Astrocyte (in vitro differentiated cells and primary cell): ENCODE measurements around the gene PHC2. TPM values are rescaled to one million over a fixed set of nuclear protein-coding genes. Genes with fewer than 3 reads are reported as not detected.

ENCODE experiments used
- DNase-seq: peaks from one replicate; pipeline ENCODE4 v3.0.0-alpha.2; 2010; ENCODE audit warnings: low read depth
- FAIRE-seq: peaks from 2 replicates; lab custom pipeline; 2011; peaks lifted over from hg19 to GRCh38; lab: Jason Lieb, UNC
- H2AFZ ChIP-seq: 2 replicates; pipeline ENCODE4 v1.6.0; 2012; ENCODE audit warnings: low read depth, low read length, inconsistent platforms
- H3K27ac ChIP-seq: 2 replicates; pipeline ENCODE4 v1.5.1; 2011; ENCODE audit warnings: low read depth, low read length, inconsistent platforms
- H3K27me3 ChIP-seq: 2 replicates; pipeline ENCODE4 v1.6.0; 2011; ENCODE audit warnings: low read length, inconsistent platforms; ENCODE audit not compliant: insufficient read depth
- H3K36me3 ChIP-seq: 2 replicates; pipeline ENCODE4 v1.5.1; 2011; ENCODE audit warnings: low read length, inconsistent platforms; ENCODE audit not compliant: insufficient read depth
- H3K4me1 ChIP-seq: 2 replicates; pipeline ENCODE4 v1.5.1; 2011; ENCODE audit warnings: low read length, inconsistent platforms; ENCODE audit not compliant: insufficient read depth
- H3K4me2 ChIP-seq: 2 replicates; pipeline ENCODE4 v1.6.0; 2012; ENCODE audit warnings: low read length, inconsistent platforms
- H3K4me3 ChIP-seq: 2 replicates; pipeline ENCODE4 v1.5.1; 2011; ENCODE audit warnings: low read depth, mild to moderate bottlenecking, low read length, inconsistent platforms; ENCODE audit not compliant: insufficient read depth
- H3K79me2 ChIP-seq: 2 replicates; pipeline ENCODE4 v1.6.0; 2012; ENCODE audit warnings: mild to moderate bottlenecking, low read length, inconsistent platforms; ENCODE audit not compliant: insufficient read depth
- H3K9ac ChIP-seq: 2 replicates; pipeline ENCODE4 v1.6.0; 2012; ENCODE audit warnings: mild to moderate bottlenecking, low read length, inconsistent platforms
- H3K9me3 ChIP-seq: 2 replicates; pipeline ENCODE4 v1.5.1; 2012; ENCODE audit warnings: low read depth, mild to moderate bottlenecking, low read length, inconsistent platforms; ENCODE audit not compliant: insufficient read depth
- H4K20me1 ChIP-seq: 2 replicates; pipeline ENCODE4 v1.6.0; 2012; ENCODE audit warnings: low read length, inconsistent platforms; ENCODE audit not compliant: insufficient read depth
- H3K27ac Mint-ChIP-seq: one replicate; pipeline ENCODE4 v1.8.0; 2021; ENCODE audit warnings: mild to moderate bottlenecking, mixed read lengths; ENCODE audit not compliant: unreplicated experiment
- H3K27me3 Mint-ChIP-seq: one replicate; pipeline ENCODE4 v1.8.0; 2021; ENCODE audit warnings: low read depth, mixed read lengths; ENCODE audit not compliant: unreplicated experiment
- H3K36me3 Mint-ChIP-seq: one replicate; pipeline ENCODE4 v1.8.0; 2021; ENCODE audit warnings: low read depth, mixed read lengths; ENCODE audit not compliant: unreplicated experiment
- H3K4me1 Mint-ChIP-seq: one replicate; pipeline ENCODE4 v1.8.0; 2021; ENCODE audit warnings: low read depth, mixed read lengths; ENCODE audit not compliant: unreplicated experiment
- H3K4me3 Mint-ChIP-seq: one replicate; pipeline ENCODE4 v1.8.0; 2021; ENCODE audit warnings: mild to moderate bottlenecking, moderate library complexity, mixed read lengths; ENCODE audit not compliant: unreplicated experiment
- H3K9me3 Mint-ChIP-seq: one replicate; pipeline ENCODE4 v1.8.0; 2021; ENCODE audit warnings: mild to moderate bottlenecking, mixed read lengths; ENCODE audit not compliant: unreplicated experiment
- EZH2 ChIP-seq: IDR thresholded peaks from 2 replicates; pipeline ENCODE4 v1.6.1; 2012; ENCODE audit warnings: mild to moderate bottlenecking, low read length, inconsistent platforms; ENCODE audit not compliant: insufficient read depth
- total RNA-seq: library from RNA; stranded (reverse); gene quantifications from 2 replicates; pipeline ENCODE4 v1.2.1, GENCODE V29; 2021
- TF ChIP-seq, protein P1 (sequence below): IDR thresholded peaks from 2 replicates; pipeline ENCODE4 v1.5.1; 2011; ENCODE audit warnings: low read depth, mild to moderate bottlenecking, inconsistent platforms, low read length, moderate library complexity; ENCODE audit not compliant: insufficient read depth

The PHC2 gene
- total RNA-seq, 1 donor from 2014 or later: 113 TPM

DNA sequence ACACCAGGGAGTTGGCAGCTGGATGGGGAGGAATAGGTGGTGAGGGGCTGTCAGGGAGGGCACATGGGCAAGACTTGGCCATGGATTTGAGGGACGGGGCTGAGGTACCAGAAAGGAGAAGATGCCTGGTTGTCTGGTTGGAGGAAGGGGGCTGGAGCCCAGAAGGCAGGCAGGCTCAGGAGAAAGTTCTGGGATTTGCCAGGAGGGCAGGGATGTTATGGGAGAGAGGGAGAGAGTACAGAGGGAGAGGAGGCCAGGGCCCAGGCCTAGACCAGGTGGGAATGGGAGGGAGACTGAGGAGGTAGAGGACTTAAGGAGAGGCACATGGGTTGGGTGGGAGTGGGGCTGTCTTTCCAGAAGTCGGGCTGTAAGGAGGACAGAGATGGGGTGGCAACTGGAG lies 114.3 kb downstream of the PHC2 start:
- Histone ChIP-seq H3K9me3 (no peaks in the 10 kb centered on the region), H2AFZ (no peak overlapping the region), H3K4me1 (no peaks in the 10 kb centered on the region), H3K36me3 (peaks cover 3% of the 10 kb centered on the region), H3K27ac (no peak overlapping the region), H4K20me1 (peaks cover 9% of the 10 kb centered on the region), H3K9ac (no peak overlapping the region), H3K4me2 (no peak overlapping the region), H3K27me3 (no peaks in the 10 kb centered on the region), H3K79me2 (no peaks in the 10 kb centered on the region), H3K4me3 (no peak overlapping the region)
- TF ChIP-seq, protein P1, sequence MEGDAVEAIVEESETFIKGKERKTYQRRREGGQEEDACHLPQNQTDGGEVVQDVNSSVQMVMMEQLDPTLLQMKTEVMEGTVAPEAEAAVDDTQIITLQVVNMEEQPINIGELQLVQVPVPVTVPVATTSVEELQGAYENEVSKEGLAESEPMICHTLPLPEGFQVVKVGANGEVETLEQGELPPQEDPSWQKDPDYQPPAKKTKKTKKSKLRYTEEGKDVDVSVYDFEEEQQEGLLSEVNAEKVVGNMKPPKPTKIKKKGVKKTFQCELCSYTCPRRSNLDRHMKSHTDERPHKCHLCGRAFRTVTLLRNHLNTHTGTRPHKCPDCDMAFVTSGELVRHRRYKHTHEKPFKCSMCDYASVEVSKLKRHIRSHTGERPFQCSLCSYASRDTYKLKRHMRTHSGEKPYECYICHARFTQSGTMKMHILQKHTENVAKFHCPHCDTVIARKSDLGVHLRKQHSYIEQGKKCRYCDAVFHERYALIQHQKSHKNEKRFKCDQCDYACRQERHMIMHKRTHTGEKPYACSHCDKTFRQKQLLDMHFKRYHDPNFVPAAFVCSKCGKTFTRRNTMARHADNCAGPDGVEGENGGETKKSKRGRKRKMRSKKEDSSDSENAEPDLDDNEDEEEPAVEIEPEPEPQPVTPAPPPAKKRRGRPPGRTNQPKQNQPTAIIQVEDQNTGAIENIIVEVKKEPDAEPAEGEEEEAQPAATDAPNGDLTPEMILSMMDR: no peak
- no peak for TF ChIP-seq EZH2
- Mint-ChIP-seq H3K4me3 (peak overlapping the region; percentile 62), H3K27me3 (peaks cover 14% of the 10 kb centered on the region), H3K27ac (no peak overlapping the region), H3K4me1 (peaks cover 15% of the 10 kb centered on the region), H3K9me3 (no peaks in the 10 kb centered on the region), H3K36me3 (peaks cover 5% of the 10 kb centered on the region)
- DNase-seq (no peak), FAIRE-seq (no peak)

DNA sequence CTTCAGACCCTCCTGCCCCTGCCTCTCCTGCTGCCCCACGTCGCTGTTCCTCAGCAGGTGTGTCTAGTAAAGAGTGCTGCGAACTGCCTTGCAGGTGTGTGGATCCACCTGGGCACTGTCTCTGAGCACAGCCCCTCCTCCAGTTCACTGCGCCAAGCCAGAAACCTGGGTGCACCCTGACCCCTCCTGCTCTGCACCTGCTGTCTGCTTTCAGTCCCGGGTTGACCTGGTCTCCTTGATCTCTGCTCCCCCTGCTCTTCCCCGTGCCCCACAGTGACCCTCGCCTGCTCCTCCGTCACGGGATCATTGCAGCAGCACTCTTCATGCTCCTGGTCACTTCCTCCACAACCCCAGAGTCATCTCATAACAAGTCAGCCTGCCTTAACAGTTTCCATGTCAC lies 116.5 kb downstream of the PHC2 start:
- DNase-seq (no peak), FAIRE-seq (no peak)
- Mint-ChIP-seq H3K27me3 (peaks cover 21% of the 10 kb centered on the region), H3K36me3 (peaks cover 7% of the 10 kb centered on the region), H3K9me3 (peaks cover 4% of the 10 kb centered on the region), H3K4me1 (peaks cover 15% of the 10 kb centered on the region), H3K27ac (peak overlapping the region; percentile 15), H3K4me3 (no peak overlapping the region)
- no peak overlapping the region for H3K4me3 ChIP-seq
- no peaks in the 10 kb centered on the region for H3K27me3 ChIP-seq
- H3K79me2 ChIP-seq: no peaks in the 10 kb centered on the region
- H3K36me3 ChIP-seq: no peaks in the 10 kb centered on the region
- H3K9ac ChIP-seq: no peak overlapping the region
- no peaks in the 10 kb centered on the region for H4K20me1 ChIP-seq
- no peaks in the 10 kb centered on the region for H3K4me1 ChIP-seq
- no peak for TF ChIP-seq EZH2
- TF ChIP-seq, protein P1: no peak
- no peak overlapping the region for H3K4me2 ChIP-seq
- H3K27ac ChIP-seq: no peak overlapping the region
- H3K9me3 ChIP-seq: no peaks in the 10 kb centered on the region
- H2AFZ ChIP-seq: no peak overlapping the region

DNA sequence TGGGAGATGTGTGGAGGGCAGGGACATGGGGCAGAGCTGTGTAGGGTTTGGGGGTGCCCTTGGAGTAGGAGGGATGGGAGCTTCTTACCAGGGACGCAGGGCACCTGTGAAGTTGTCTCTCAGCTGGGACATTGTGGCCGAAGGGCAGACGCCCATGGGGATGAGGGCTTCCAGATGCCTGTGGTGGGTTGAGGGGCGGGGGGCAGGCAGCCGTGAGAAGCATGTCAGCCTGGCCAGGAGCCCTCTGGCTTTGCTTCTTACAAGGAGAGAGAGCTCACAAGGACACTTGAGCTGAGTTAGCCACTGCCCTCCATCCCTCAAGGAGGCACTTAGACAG lies 118.5 kb downstream of the PHC2 start:
- Histone ChIP-seq H3K4me2 (no peak overlapping the region), H3K4me1 (no peaks in the 10 kb centered on the region), H3K4me3 (no peak overlapping the region), H2AFZ (no peak overlapping the region), H3K79me2 (no peaks in the 10 kb centered on the region), H3K27ac (no peak overlapping the region), H3K36me3 (no peaks in the 10 kb centered on the region), H3K9ac (no peak overlapping the region), H4K20me1 (no peaks in the 10 kb centered on the region), H3K9me3 (no peaks in the 10 kb centered on the region), H3K27me3 (no peaks in the 10 kb centered on the region)
- Mint-ChIP-seq H3K9me3 (peaks cover 4% of the 10 kb centered on the region), H3K27me3 (peaks cover 19% of the 10 kb centered on the region), H3K4me1 (peaks cover 15% of the 10 kb centered on the region), H3K36me3 (peaks cover 7% of the 10 kb centered on the region), H3K4me3 (no peak overlapping the region), H3K27ac (no peak overlapping the region)
- no peak for DNase-seq
- TF ChIP-seq, protein P1: no peak
- TF ChIP-seq EZH2: no peak
- no peak for FAIRE-seq
